Stimulated activated CD8-positive, alpha-beta memory T cell treated with anti-CD3 and anti-CD28 coated beads, Interleukin-12 subunit alpha, Interleukin-12 subunit beta, amount 100 ng/mL, for 1 hour (primary cell): ENCODE results near the gene IGFBP7.

Experiments
- DNase-seq: peaks from one replicate; pipeline ENCODE4 v3.0.0-alpha.2; 2020; ENCODE audit warnings: low read depth

IGFBP7 gene

GRCh38 chr4:57109847-57110639 is at the start of gene IGFBP7:
Gene IGFBP7 (minus strand): TSS chr4:57110385. CDS start chr4:57110351, 34 bp downstream.
- no peak for DNase-seq

DNA sequence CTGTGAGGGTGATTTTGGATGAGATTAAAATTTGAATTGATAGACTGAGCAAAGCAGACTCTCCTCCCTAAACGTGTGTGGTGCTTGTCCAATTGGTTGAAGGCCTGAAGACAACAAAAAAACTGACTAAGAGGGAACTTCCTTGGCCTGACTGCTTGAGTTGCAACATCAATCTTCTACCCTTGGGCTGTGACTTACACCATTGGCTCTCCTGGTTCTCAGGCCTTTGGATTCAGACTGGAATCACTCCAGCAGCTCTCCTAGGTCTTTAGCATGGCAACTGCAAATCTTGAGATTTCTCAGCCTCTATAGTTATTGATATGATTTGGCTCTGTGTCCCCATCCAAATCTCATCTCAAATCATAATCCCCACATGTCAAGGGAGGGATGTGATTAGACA is 49.7 kb upstream of the IGFBP7 start:
- DNase-seq: no peak

DNA sequence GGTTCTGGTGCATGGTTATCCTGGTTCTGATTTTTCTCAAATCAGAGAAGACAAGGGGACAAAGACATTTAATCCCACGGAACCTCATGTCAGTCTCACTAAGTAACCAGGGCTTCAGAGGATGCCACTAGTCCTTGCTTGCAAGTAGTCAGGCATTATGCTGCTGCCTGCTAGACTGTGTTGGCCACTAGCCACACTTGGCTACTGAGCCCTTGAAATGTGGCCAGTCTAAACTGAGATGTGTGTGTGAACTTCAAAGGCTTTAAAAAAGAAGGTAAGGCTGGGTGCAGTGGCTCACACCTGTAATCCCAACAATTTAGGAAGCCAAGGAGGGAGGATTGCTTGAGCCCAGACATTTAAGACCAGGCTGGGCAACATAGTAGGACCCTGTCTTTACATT is 48.6 kb upstream of the IGFBP7 start:
- no peak for DNase-seq

GRCh38 chr4:57158221-57158620 is 48.0 kb upstream of the IGFBP7 start:
- DNase-seq: no peak

- DNase-seq: no peak
Measured at GRCh38 chr4:57157596-57158137, 47.5 kb upstream of the IGFBP7 start.

- DNase-seq: no peak
Measured at GRCh38 chr4:57156242-57156990, 46.2 kb upstream of the IGFBP7 start.

GRCh38 chr4:57154926-57155325 is 44.7 kb upstream of the IGFBP7 start:
- no peak for DNase-seq

GRCh38 chr4:57154191-57154590 is 44.0 kb upstream of the IGFBP7 start:
- DNase-seq: no peak

GRCh38 chr4:57153207-57153606 is 43.0 kb upstream of the IGFBP7 start:
- DNase-seq: no peak

DNA sequence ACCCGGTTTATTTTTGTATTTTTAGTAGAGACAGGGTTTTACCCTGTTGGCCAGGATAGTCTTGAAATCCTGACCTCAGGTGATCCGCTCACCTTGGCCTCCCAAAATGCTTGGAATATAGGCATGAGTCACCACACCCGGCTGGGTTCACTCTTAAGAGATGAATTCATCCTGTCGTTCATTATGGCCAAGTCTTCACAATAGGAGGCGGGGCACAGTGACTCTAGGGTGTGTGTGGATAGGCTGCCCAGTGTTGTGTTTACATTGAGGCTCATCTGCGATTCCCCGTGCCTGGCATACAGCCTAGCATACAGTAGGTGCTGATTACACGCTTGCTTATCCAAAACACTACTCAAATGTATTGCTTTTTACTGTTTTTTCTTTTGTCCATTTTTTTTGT is 41.3 kb upstream of the IGFBP7 start:
- DNase-seq: no peak

DNA sequence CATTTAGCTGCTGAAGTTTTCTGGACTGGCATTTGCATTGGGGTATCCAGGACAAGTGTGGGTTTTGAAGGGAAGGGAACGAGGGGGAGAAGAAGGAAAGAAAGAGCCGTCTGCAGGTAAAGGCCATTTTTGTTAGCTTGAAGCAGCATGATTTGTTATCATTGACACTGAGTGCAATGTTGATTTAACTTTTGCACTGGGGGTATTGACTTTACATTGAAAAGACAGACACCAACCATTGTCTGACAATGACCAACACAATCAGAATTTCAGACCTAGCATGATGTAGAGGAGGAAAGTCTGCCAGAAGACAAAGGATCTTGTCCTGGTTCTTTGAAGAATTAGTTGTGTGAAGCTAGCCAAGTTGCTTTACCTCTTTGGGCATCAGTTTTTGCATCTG is 39.6 kb upstream of the IGFBP7 start:
- no peak for DNase-seq

- no peak for DNase-seq
Measured at GRCh38 chr4:57148831-57149505, 38.8 kb upstream of the IGFBP7 start.

- no peak for DNase-seq
Measured at GRCh38 chr4:57148177-57148576, 38.0 kb upstream of the IGFBP7 start.

DNA sequence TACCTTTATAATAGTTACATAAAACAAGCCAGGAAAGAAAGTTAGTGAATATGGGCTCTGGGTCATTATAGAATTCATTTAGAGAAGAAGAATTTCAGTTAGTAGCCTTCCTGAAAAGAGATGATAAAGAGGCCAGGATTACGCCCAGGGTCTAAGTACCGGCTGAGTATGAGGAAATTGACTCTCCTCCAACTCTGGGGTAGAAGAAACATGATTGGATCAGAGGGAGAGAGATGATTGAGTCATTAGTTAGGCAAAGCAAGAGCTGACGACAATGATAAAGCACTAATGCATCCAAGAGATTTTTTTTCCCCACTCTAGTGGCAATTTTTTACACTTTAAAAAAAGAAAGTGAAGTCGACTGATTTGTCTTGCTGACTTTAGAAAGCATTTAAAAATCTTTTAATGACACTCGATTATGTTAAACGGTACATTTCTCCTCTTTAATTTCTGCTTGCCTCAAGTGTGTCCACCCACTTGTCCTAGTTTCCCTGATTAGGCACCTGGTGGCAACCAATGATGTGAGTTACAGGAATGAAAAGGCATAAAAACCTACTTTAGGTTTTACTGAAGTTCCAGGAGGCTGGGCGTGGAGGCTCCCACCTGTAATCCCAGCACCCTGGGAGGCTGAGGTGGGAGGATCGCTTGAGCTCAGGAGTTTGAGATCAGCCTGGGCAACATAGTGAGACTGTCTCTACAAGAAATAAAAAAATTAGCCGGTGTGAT is 37.3 kb upstream of the IGFBP7 start:
- no peak for DNase-seq

DNA sequence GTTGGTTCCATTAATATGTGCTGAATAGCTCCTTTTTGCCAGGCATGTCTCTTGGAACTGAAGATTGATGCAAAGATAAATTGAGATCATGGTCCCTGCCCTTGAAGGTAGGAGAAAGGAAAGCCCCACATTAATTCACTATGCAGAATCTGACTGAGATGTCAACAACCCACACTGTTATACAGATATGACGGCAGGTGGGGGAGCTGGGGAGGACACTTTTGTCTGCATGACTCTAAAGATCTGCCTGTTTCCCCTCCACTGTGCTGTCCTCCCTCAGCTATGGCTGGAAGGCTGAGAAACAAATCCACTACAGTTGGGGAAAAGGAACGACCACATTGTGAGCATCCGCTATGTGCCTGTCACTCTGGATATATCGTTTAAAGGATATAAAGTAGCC is 36.3 kb upstream of the IGFBP7 start:
- no peak for DNase-seq

GRCh38 chr4:57144466-57144865 is 34.3 kb upstream of the IGFBP7 start:
- DNase-seq: no peak

- DNase-seq: no peak
Measured at GRCh38 chr4:57139783-57140182, 29.6 kb upstream of the IGFBP7 start.

- no peak for DNase-seq
Measured at GRCh38 chr4:57137261-57137660, 27.1 kb upstream of the IGFBP7 start.

- DNase-seq: no peak
Measured at GRCh38 chr4:57136281-57136680, 26.1 kb upstream of the IGFBP7 start.

DNA sequence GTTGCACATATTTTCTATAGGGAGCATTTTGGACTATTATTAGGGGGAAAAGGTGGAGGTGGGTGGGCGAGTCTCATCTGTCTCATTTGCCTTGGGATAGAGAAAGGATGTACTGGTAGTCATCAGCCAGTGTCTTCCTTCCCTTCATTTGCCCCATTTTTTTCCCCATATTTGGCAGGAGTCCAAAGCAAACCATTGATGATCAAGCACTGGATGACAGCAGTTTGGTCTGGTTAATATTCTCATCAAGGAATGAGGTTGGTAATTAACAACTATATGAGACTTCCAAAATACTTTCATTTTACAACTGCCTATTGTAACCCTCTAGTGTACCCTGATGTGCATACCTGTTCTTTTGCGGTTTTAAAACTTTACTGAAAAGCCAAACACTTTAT is 22.6 kb upstream of the IGFBP7 start:
- no peak for DNase-seq

GRCh38 chr4:57131849-57132742 is 21.9 kb upstream of the IGFBP7 start:
- no peak for DNase-seq
